OCI-LY7 (cell line): ENCODE measurements around the gene PRKN.

Source experiments
- EZH2phosphoT487 ChIP-seq: fragments of 200-600 bp; sonication (generic); IDR thresholded peaks from 2 replicates; pipeline ENCODE4 v1.6.1; 2018; ENCODE audit warnings: low read depth, borderline replicate concordance, mild to moderate bottlenecking, mixed run types, antibody characterized with exemption, low read length, moderate library complexity, mixed read lengths
- TF ChIP-seq, protein P1 (sequence below): fragments of 200-600 bp; sonication (generic); conservative IDR thresholded peaks from 2 replicates; pipeline ENCODE4 v1.5.1; 2014; ENCODE audit warnings: mild to moderate bottlenecking, antibody characterized with exemption, low read length, moderate library complexity, mixed read lengths

DNA sequence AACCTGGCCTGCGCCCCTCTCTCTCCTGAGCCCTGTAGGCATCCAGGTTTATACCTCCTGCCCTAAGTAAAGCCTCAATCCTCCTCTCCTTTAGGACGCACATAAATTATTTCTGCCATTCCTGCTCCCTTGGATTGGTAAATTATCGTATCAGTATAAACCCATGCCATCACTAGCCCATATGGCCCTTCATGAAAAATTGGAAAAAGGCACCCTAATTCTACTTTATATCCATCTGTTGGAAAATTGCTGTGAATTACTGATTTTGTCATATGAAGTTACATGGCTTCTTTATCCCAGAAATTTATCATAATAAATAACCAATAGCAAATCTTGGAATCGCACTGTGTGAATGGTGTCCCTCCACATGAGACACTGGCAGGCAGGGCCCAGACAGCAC is 395.2 kb downstream of the PRKN start:
- TF ChIP-seq, protein P1, sequence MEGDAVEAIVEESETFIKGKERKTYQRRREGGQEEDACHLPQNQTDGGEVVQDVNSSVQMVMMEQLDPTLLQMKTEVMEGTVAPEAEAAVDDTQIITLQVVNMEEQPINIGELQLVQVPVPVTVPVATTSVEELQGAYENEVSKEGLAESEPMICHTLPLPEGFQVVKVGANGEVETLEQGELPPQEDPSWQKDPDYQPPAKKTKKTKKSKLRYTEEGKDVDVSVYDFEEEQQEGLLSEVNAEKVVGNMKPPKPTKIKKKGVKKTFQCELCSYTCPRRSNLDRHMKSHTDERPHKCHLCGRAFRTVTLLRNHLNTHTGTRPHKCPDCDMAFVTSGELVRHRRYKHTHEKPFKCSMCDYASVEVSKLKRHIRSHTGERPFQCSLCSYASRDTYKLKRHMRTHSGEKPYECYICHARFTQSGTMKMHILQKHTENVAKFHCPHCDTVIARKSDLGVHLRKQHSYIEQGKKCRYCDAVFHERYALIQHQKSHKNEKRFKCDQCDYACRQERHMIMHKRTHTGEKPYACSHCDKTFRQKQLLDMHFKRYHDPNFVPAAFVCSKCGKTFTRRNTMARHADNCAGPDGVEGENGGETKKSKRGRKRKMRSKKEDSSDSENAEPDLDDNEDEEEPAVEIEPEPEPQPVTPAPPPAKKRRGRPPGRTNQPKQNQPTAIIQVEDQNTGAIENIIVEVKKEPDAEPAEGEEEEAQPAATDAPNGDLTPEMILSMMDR = no peak
- TF ChIP-seq EZH2phosphoT487 = no peak
